ENCODE data around the gene RNF145.
A peak's percentile ranks its signal among the peaks of the same experiment; 100 is the strongest.

The RNF145 gene

GRCh38 chr5:159216454-159216853 lies 7.1 kb upstream of the RNF145 start:
- FAIRE-seq, result peak; percentile 92

GRCh38 chr5:159215886-159216285 lies 6.5 kb upstream of the RNF145 start:
- no peak for FAIRE-seq

GRCh38 chr5:159214486-159215271 lies 5.3 kb upstream of the RNF145 start:
- peak; percentile 78 for FAIRE-seq

GRCh38 chr5:159212657-159213462 lies 3.5 kb upstream of the RNF145 start:
- no peak for FAIRE-seq

- peak; percentile 88 for FAIRE-seq
Measured at GRCh38 chr5:159211729-159212174, 2.4 kb upstream of the RNF145 start.

GRCh38 chr5:159210846-159211245 lies 1.5 kb upstream of the RNF145 start:
- no peak for FAIRE-seq

- no peak for FAIRE-seq
Measured at GRCh38 chr5:159210210-159210661, 883 bp upstream of the RNF145 start.

GRCh38 chr5:159208514-159209437 lies 577 bp downstream of the RNF145 start:
- no peak for FAIRE-seq

- no peak for FAIRE-seq
Measured at GRCh38 chr5:159207686-159208513, 1.5 kb downstream of the RNF145 start.

- peak; percentile 83 for FAIRE-seq
Measured at GRCh38 chr5:159207222-159207685, 2.1 kb downstream of the RNF145 start.

GRCh38 chr5:159206818-159207217 lies 2.5 kb downstream of the RNF145 start:
- FAIRE-seq, result no peak

GRCh38 chr5:159206368-159206767 lies 3.0 kb downstream of the RNF145 start:
- peak; percentile 49 for FAIRE-seq

- FAIRE-seq, result no peak
Measured at GRCh38 chr5:159203351-159203750, 6.0 kb downstream of the RNF145 start.

- no peak for FAIRE-seq
Measured at GRCh38 chr5:159202151-159202550, 7.2 kb downstream of the RNF145 start.

- no peak for FAIRE-seq
Measured at GRCh38 chr5:159199780-159200179, 9.6 kb downstream of the RNF145 start.

- FAIRE-seq, result no peak
Measured at GRCh38 chr5:159199225-159199624, 10.1 kb downstream of the RNF145 start.

GRCh38 chr5:159198063-159199036 lies 11.0 kb downstream of the RNF145 start:
- no peak for FAIRE-seq

GRCh38 chr5:159195775-159196174 lies 13.6 kb downstream of the RNF145 start:
- no peak for FAIRE-seq

GRCh38 chr5:159190170-159190569 lies 19.2 kb downstream of the RNF145 start:
- FAIRE-seq, result no peak

GRCh38 chr5:159189310-159189709 lies 20.0 kb downstream of the RNF145 start:
- no peak for FAIRE-seq
